ENCODE measurements around the gene ZNF296. TPM values are rescaled to one million over a fixed set of nuclear protein-coding genes. Genes with fewer than 3 reads are reported as not detected.

Gene ZNF296
- total RNA-seq, 2 experiments from 2014 or later = 13.5 to 31.4 TPM

- CTCF ChIA-PET (ENCODE audit: unreplicated experiment) = interaction anchor here (0.9 kb wide), 1 partner anchor 50 kb away, joined by 3 read pairs; no protein-coding TSS in a partner anchor
- intact Hi-C loops (cut with micrococcal nuclease; ENCODE audit: unreplicated experiment) = no loop called here
- TF ChIP-seq EZH2phosphoT487 (IDR thresholded peaks at IDR 0.05; ENCODE audit: borderline replicate concordance, low read depth, low read length) (no peak), CTCF (conservative IDR thresholded peaks at IDR 0.05; ENCODE audit: low read length) (no peak)
- H3K27ac ChIP-seq (ENCODE audit: low read depth, low read length, poor library complexity, severe bottlenecking) = peak overlapping the region; percentile 43
- H3K9me3 ChIP-seq (ENCODE audit: low read length) = no peaks in the 10 kb centered on the region
- POLR2A ChIA-PET = interaction anchor here (1.0 kb wide), 1 partner anchor 9 kb away, joined by 3 read pairs; no protein-coding TSS in a partner anchor
- 0 out of 2 replicates have a peak, but pooled peaks cover 4% of the 10 kb centered on the region for H4K20me1 ChIP-seq (ENCODE audit: insufficient read depth, low read length)
- no TSS peak for BruUV-seq (replicated peaks)
- no peak overlapping the region for H2AFZ ChIP-seq (ENCODE audit: low read length)
- peaks cover 18% of the 10 kb centered on the region for H3K79me2 ChIP-seq (ENCODE audit: insufficient read depth, low read depth, low read length)
- H3K36me3 ChIP-seq (ENCODE audit: insufficient read depth, low read length) = peaks cover 97% of the 10 kb centered on the region
- no peak overlapping the region for H3K4me2 ChIP-seq (ENCODE audit: low read length)
- DNase-seq (ENCODE audit: low spot score) = peak; percentile 44
- no peak overlapping the region for H3K4me3 ChIP-seq (ENCODE audit: low read depth, low read length, poor library complexity, severe bottlenecking)
- peaks cover 40% of the 10 kb centered on the region for H3K4me1 ChIP-seq (ENCODE audit: insufficient read depth, low read length, poor library complexity, severe bottlenecking)
- no peaks in the 10 kb centered on the region for H3K9me2 ChIP-seq (ENCODE audit: insufficient read depth, low read length)
Observed at GRCh38 chr19:45056831-45057230, 19.4 kb downstream of the ZNF296 start.

GRCh38 chr19:45051929-45052579 is 24.2 kb downstream of the ZNF296 start:
- Histone ChIP-seq H3K36me3 (ENCODE audit: insufficient read depth, low read length) (peaks cover 84% of the 10 kb centered on the region), H3K4me2 (ENCODE audit: low read length) (peak overlapping the region; percentile 69)
- intact Hi-C loops (cut with micrococcal nuclease; ENCODE audit: unreplicated experiment) = no loop called here

More at GRCh38 chr19:45051929-45052579, 24.2 kb downstream of the ZNF296 start:
- H3K79me2 ChIP-seq (ENCODE audit: insufficient read depth, low read depth, low read length) = peaks cover 62% of the 10 kb centered on the region
- TF ChIP-seq CTCF (conservative IDR thresholded peaks at IDR 0.05; ENCODE audit: low read length) = no peak
- no peak for TF ChIP-seq EZH2phosphoT487 (IDR thresholded peaks at IDR 0.05; ENCODE audit: borderline replicate concordance, low read depth, low read length)
- no TSS peak for BruUV-seq (replicated peaks)
- H2AFZ ChIP-seq (ENCODE audit: low read length) = no peak overlapping the region
- H3K4me1 ChIP-seq (ENCODE audit: insufficient read depth, low read length, poor library complexity, severe bottlenecking) = peaks cover 64% of the 10 kb centered on the region
- H4K20me1 ChIP-seq (ENCODE audit: insufficient read depth, low read length) = 0 out of 2 replicates have a peak, but pooled peaks cover 4% of the 10 kb centered on the region
- DNase-seq (ENCODE audit: low spot score) = peak; percentile 74
- CTCF ChIA-PET (ENCODE audit: unreplicated experiment) = interaction anchor here (0.8 to 1.0 kb wide), 2 partner anchors 10 to 51 kb away, joined by 3 read pairs; partner anchors contain the start of gene RELB
- peak overlapping the region; percentile 73 for H3K27ac ChIP-seq (ENCODE audit: low read depth, low read length, poor library complexity, severe bottlenecking)
- POLR2A ChIA-PET = interaction anchor here (0.6 to 1.3 kb wide), 8 partner anchors 9 to 126 kb away, joined by 3 to 9 read pairs (median 3); partner anchors contain the start of gene CLASRP
- H3K9me3 ChIP-seq (ENCODE audit: low read length) = no peaks in the 10 kb centered on the region
- H3K4me3 ChIP-seq (ENCODE audit: low read depth, low read length, poor library complexity, severe bottlenecking) = peak overlapping the region; percentile 19
- H3K9me2 ChIP-seq (ENCODE audit: insufficient read depth, low read length) = no peaks in the 10 kb centered on the region

All from OCI-LY7 (cell line).